VCaP (cell line): ENCODE measurements around the gene FAM163B.

ENCODE experiments used
- H3K27ac ChIP-seq: fragments of 450-650 bp; 2 replicates; pipeline ENCODE4 v1.5.1; 2017
- CTCF ChIP-seq: fragments of 450-650 bp; conservative IDR thresholded peaks from 2 replicates; pipeline ENCODE4 v1.5.1; 2017; ENCODE audit warnings: mild to moderate bottlenecking, moderate library complexity

The FAM163B gene

GRCh38 chr9:133527444-133527920 is 81.7 kb downstream of the FAM163B start:
- no peak overlapping the region for H3K27ac ChIP-seq

More at GRCh38 chr9:133527444-133527920, 81.7 kb downstream of the FAM163B start:
- TF ChIP-seq CTCF, result no peak
